Tibial nerve (tissue), 4 donors: ENCODE data around the gene CDH13. TPM values are rescaled to one million over a fixed set of nuclear protein-coding genes. Genes with fewer than 3 reads are reported as not detected.

Source experiments
- DNase-seq, 2 donors: peaks; one replicate each; pipeline ENCODE4 v3.0.0-alpha.2; 2019; ENCODE audit warnings: low spot score in 2 of 2
- H3K27ac ChIP-seq, 4 donors: fragments of 200-600 bp; sonication (generic) in 3 of 4; one replicate each; pipeline ENCODE4 v1.5.1; 2017 to 2019; ENCODE audit warnings: mild to moderate bottlenecking in 1 of 4
- H3K27me3 ChIP-seq, 2 donors: fragments of 200-600 bp; sonication (generic) in 1 of 2; one replicate each; pipeline versions ENCODE4 v1.5.1 to v1.6.0; 2017 to 2019
- H3K36me3 ChIP-seq, 3 donors: fragments of 200-600 bp; sonication (generic); one replicate each; pipeline ENCODE4 v1.5.1; 2018 to 2019
- H3K4me1 ChIP-seq, 4 donors: fragments of 200-600 bp; sonication (generic) in 3 of 4; one replicate each; pipeline ENCODE4 v1.5.1; 2017 to 2019
- H3K4me3 ChIP-seq, 4 donors: fragments of 200-600 bp; sonication (generic) in 3 of 4; one replicate each; pipeline ENCODE4 v1.5.1; 2017 to 2019; ENCODE audit warnings: mild to moderate bottlenecking in 1 of 4, moderate library complexity in 1 of 4
- H3K9me3 ChIP-seq, 4 donors: fragments of 200-600 bp; sonication (generic) in 3 of 4; one replicate each; pipeline ENCODE4 v1.5.1; 2017 to 2019
- EP300 ChIP-seq, 2 donors: sonication (generic); formaldehyde crosslinking; IDR thresholded peaks; one replicate each; pipeline ENCODE4 v1.6.1; 2017; ENCODE audit warnings: antibody characterized with exemption in 2 of 2, mild to moderate bottlenecking in 1 of 2
- POLR2A ChIP-seq, 2 donors: fragments of 450-650 bp; IDR thresholded peaks; one replicate each; pipeline ENCODE4 v1.6.1; 2017; ENCODE audit warnings: antibody characterized with exemption in 2 of 2, mild to moderate bottlenecking in 2 of 2, moderate library complexity in 2 of 2
- WGBS, 2 donors: methylation state at CpG; one replicate each; pipeline ENCODE4 v1.1.5; 2018; 5-methylcytosine and 5-hydroxymethylcytosine counted together
- total RNA-seq, 4 donors: library from RNA; depleted of rRNA; stranded (reverse); fragments of >200 nt; gene quantifications; one replicate each; pipeline ENCODE4 v1.1.0, GENCODE V29; 2016
- TF ChIP-seq, protein P1 (sequence below), 5 experiments: fragments of 200-600 bp in 3 of 5; fragments of 450-650 bp in 2 of 5; sonication (generic) in 3 of 5; IDR thresholded peaks; one replicate each; pipeline ENCODE4 v1.5.1; 2016 to 2019; ENCODE audit warnings: antibody characterized with exemption in 5 of 5, mild to moderate bottlenecking in 3 of 5, moderate library complexity in 2 of 5

The CDH13 gene
- total RNA-seq, 4 donors from 2014 or later: 4.1 to 14.4 (median 5.8) TPM

DNA sequence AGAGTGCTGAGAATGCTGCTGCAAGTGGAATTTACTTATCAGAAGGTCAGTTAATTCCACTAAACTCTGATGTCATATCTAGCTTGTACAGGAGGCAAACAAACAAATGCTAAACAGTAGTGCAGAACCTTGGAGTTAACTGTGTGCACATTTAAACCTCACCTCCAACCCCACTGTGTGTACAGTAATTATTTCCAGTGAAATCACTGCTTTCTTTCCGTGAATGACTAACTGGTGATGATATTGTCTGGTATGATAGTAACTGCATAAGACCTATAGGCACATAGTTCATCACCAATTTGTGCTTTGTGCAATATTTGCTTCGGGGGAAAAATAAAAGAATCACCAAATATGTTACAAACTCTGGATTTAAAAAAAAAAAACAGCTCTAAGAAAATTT is 688.5 kb downstream of the CDH13 start:
- Histone ChIP-seq H3K27ac (no peak overlapping the region), H3K4me1 (no peaks in the 10 kb centered on the region), H3K9me3 (no peaks in the 10 kb centered on the region), H3K27me3 (no peaks in the 10 kb centered on the region), H3K4me3 (no peak overlapping the region), H3K36me3 (no peaks in the 10 kb centered on the region)
- WGBS, 2 donors: 74 to 83% methylated on average over 2 of the region's 2 CpGs
- no peak for DNase-seq
- TF ChIP-seq EP300 (IDR thresholded peaks at IDR 0.05): no peak
- no peak for TF ChIP-seq POLR2A (IDR thresholded peaks at IDR 0.05)
- TF ChIP-seq, protein P1, sequence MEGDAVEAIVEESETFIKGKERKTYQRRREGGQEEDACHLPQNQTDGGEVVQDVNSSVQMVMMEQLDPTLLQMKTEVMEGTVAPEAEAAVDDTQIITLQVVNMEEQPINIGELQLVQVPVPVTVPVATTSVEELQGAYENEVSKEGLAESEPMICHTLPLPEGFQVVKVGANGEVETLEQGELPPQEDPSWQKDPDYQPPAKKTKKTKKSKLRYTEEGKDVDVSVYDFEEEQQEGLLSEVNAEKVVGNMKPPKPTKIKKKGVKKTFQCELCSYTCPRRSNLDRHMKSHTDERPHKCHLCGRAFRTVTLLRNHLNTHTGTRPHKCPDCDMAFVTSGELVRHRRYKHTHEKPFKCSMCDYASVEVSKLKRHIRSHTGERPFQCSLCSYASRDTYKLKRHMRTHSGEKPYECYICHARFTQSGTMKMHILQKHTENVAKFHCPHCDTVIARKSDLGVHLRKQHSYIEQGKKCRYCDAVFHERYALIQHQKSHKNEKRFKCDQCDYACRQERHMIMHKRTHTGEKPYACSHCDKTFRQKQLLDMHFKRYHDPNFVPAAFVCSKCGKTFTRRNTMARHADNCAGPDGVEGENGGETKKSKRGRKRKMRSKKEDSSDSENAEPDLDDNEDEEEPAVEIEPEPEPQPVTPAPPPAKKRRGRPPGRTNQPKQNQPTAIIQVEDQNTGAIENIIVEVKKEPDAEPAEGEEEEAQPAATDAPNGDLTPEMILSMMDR (IDR thresholded peaks at IDR 0.05): no peak

DNA sequence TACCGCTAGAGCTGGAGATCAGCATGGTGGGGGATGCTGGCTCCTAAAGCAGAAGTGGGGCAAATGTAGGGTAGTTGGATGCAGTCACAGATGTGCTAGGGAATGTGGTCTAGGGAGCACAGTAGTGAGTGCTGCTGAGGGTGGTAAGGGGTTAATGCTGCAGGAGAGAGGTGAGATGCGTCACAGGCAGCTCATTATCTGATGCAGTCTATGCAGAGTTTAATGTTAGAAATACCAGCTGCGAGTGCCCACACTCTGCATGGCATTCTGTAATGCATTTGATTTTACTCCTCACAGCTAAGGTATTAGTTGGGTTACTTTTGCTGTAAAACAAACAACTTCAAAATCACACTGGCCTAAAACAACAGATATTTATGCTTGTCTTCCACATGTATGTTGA is 689.7 kb downstream of the CDH13 start:
- no peak for DNase-seq
- Histone ChIP-seq H3K4me3 (no peak overlapping the region), H3K27me3 (no peaks in the 10 kb centered on the region), H3K4me1 (no peaks in the 10 kb centered on the region), H3K36me3 (no peaks in the 10 kb centered on the region), H3K27ac (no peak overlapping the region), H3K9me3 (peaks cover 0 to 2% (median 0%) of the 10 kb centered on the region in 4 donors)
- TF ChIP-seq, protein P1 (IDR thresholded peaks at IDR 0.05): no peak
- TF ChIP-seq POLR2A (IDR thresholded peaks at IDR 0.05) (no peak), EP300 (IDR thresholded peaks at IDR 0.05) (no peak)
- WGBS, 2 donors: 57% methylated on average over 3 of the region's 3 CpGs

DNA sequence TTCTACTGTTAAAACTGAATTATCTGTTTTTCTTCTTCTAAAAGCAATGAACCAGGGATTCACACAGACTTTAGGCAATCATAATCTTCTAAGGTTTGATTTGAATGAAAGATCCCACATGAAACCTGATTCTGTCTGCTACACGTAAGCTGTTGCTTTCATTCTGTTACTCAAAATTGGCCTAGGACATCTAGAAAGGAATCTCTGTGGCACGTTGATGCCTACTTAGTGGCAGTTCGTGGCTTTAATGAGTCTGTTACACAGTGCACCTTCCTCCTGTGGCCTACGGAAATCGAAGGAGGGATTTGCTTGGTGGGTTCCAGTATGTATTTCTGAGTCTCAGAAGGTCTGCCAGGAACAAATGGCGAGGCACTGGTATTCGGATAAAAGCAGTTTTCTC is 691.6 kb downstream of the CDH13 start:
- WGBS, 2 donors: 84 to 88% methylated on average over 7 of the region's 7 CpGs
- no peak for DNase-seq
- TF ChIP-seq, protein P1 (IDR thresholded peaks at IDR 0.05): no peak
- TF ChIP-seq POLR2A (IDR thresholded peaks at IDR 0.05) (no peak), EP300 (IDR thresholded peaks at IDR 0.05) (no peak)
- Histone ChIP-seq H3K27ac (no peak overlapping the region), H3K36me3 (no peaks in the 10 kb centered on the region), H3K4me3 (no peak overlapping the region), H3K27me3 (no peaks in the 10 kb centered on the region), H3K4me1 (no peaks in the 10 kb centered on the region), H3K9me3 (peaks cover 0 to 2% (median 0%) of the 10 kb centered on the region in 4 donors)

DNA sequence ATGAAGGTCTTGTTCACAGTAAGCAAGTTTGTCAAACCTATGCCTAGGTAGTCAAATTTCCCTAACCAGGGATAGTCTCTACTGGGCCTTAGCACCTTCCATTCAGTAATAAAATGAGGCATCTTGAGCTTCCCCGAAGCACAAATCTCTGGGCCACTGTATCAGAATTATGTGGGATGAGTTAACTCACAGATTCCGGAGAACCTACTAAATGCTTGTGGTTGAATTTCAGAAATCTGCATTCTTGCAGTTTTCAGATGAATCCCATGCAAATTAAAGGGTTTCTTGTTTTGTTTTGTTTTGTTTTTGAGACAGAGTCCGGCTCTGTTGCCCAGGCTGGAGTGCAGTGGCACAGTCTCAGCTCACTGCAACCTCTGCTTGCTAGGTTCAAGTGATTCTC is 702.2 kb downstream of the CDH13 start:
- no peak overlapping the region for H3K4me3 ChIP-seq
- no peak overlapping the region for H3K27ac ChIP-seq
- H3K27me3 ChIP-seq: no peaks in the 10 kb centered on the region
- H3K9me3 ChIP-seq: no peaks in the 10 kb centered on the region
- H3K36me3 ChIP-seq: no peaks in the 10 kb centered on the region
- no peak for DNase-seq
- TF ChIP-seq, protein P1 (IDR thresholded peaks at IDR 0.05): no peak
- TF ChIP-seq EP300 (IDR thresholded peaks at IDR 0.05) (no peak), POLR2A (IDR thresholded peaks at IDR 0.05) (no peak)
- WGBS, 2 donors: 69 to 79% methylated on average over 3 of the region's 3 CpGs
- no peaks in the 10 kb centered on the region for H3K4me1 ChIP-seq

DNA sequence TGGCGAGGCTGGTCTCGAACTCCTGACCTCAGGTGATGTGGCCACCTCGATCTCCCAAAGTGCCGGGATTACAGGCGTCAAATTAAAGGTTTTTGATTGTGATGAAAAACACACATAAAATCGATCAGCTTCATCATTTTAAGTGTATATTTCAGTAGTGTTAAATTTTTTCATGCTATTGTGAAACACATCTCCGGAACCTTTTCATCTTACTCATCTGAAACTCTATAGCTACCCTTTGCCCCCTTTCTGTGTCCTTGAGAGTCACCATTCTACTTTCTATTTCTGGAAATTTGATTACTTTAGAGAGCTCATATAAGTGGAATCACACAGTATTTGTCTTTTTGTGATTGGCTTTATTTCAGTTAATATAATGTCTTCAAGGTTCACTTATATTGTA is 702.7 kb downstream of the CDH13 start:
- TF ChIP-seq EP300 (IDR thresholded peaks at IDR 0.05) (no peak), POLR2A (IDR thresholded peaks at IDR 0.05) (no peak)
- TF ChIP-seq, protein P1 (IDR thresholded peaks at IDR 0.05): no peak
- Histone ChIP-seq H3K4me3 (no peak overlapping the region), H3K36me3 (no peaks in the 10 kb centered on the region), H3K27me3 (no peaks in the 10 kb centered on the region), H3K9me3 (no peaks in the 10 kb centered on the region), H3K27ac (no peak overlapping the region), H3K4me1 (no peaks in the 10 kb centered on the region)
- 79 to 89% methylated on average over 7 of the region's 7 CpGs for WGBS, 2 donors
- no peak for DNase-seq
